CD4-positive, alpha-beta T cell treated with Interleukin-10 for 1 hour (primary cell): ENCODE data around the gene IL10RB.
"Not testable (repeated sequence)": the region's sequence is repeated elsewhere in the genome, so short reads cannot be mapped to it uniquely, and the experiment has no call there.

Experiments
- DNase-seq: peaks from one replicate; pipeline ENCODE4 v3.0.0-alpha.2; 2020

IL10RB gene

DNA sequence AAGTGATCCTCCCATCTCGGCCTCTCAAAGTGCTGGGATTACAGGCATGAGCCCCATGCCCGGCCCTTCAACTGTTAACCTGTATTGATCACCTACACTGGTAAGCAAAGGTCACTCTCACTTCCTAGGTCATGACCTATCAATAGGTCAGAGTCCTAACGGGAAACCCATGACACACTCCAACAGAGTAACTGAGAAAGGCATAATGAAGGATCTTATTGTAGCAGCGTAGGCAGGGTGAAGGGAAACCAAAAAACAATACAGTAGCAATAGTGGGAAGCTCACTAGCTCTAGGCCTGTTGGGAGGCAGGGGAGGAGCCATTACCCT lies 39.1 kb downstream of the IL10RB start:
- no peak for DNase-seq

- no peak for DNase-seq
Measured at GRCh38 chr21:33305938-33306337, 39.8 kb downstream of the IL10RB start.

GRCh38 chr21:33308586-33309490 lies 42.7 kb downstream of the IL10RB start:
- DNase-seq = peak; percentile 36

GRCh38 chr21:33309778-33310177 lies 43.6 kb downstream of the IL10RB start:
- no peak for DNase-seq

DNA sequence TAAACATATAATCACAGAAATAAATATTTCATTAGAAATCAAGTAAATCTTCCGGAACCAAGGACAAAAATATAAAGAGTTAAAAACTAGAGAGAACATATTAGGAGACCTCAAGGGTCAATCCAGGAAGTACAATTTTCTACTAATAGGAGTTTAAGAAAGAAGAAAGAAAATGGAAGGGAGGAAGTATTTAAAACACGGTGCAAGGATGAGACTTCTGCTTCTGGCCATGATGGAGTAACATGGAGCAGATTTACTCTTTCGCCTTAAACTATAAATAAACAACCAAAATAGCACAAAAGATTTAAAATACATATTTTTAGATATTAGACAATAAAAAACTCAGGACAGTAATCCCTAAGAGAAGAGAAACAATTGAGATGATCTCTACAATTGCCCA lies 46.0 kb downstream of the IL10RB start:
- DNase-seq = no peak

- no peak for DNase-seq
Measured at GRCh38 chr21:33313183-33313582, 47.0 kb downstream of the IL10RB start.

DNA sequence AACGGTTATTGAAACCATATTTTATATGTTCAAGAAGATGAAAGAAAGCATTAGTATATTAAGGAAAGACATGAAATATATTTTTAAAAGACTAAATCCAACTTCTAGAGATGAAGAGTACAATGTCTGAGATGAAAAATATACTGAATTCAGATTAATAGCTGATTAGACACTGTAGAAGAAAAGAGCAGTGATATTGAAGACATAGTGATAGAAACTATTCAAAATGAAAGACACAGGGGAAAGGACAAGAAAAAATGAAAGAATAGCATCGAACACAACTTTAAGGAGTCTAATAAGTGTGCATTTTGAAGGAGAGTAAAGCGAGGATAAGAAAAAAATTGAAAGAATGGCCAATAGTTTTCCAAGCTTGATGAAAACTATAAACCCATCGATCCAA lies 47.4 kb downstream of the IL10RB start:
- DNase-seq = no peak

DNA sequence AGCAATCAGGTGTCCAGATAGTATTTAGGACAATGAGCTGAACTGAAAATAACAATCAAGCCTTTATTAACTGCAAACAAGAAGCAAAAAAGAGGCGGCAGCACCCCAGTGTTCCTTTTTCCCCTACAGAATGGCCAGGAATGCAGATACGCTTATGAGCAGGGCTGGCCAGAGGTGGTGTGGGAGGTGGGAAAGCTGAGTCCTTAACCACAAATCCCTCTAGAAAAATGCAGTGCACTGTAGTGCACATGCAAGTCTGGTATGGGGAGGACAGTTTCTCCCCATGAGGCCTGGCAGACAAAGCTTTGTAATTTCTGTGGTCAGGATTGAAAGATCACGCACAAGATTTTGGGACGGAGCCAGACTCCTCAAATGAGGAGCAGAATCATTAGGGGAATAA lies 47.9 kb downstream of the IL10RB start:
- no peak for DNase-seq

DNA sequence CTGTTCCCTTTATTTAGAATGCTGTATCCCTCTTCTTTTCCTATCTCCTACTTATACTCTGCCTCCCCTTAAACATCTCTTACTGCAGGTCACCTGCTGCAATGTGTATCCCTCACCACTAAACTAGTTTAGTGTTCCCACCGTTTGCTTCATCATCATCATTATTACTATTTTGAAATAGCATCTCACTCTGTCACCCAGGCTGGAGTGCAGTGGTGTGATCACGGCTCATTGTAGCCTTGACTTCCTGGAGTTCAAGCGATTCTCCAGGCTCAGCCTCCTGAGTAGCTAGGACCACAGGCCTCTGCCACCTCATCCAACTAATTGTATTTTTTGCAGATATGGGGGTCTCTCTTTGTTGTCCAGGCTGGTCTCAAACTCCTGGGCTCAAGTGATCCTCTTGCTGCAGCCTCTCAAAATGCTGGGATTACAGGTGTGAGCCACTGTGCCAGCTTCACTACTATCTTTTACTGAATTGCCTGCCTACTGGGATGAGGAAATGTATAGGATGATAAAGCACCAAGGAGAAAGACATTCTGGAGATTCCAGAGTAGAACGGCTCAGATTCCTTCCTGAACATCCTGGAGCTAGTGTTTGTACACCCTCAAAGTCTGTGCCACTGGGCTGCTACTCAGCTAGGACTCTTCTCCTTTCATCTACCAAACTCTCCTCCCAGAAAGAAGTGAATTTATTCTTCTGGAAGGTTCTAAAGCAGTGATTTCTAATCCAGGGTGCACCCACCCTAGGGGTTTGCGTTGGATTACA lies 50.0 kb downstream of the IL10RB start:
- DNase-seq = no peak

GRCh38 chr21:33317145-33317544 lies 51.0 kb downstream of the IL10RB start:
- no peak for DNase-seq

- DNase-seq = no peak
Measured at GRCh38 chr21:33317786-33318486, 51.8 kb downstream of the IL10RB start.

GRCh38 chr21:33321005-33321404 lies 54.8 kb downstream of the IL10RB start:
- DNase-seq = peak; percentile 6

DNA sequence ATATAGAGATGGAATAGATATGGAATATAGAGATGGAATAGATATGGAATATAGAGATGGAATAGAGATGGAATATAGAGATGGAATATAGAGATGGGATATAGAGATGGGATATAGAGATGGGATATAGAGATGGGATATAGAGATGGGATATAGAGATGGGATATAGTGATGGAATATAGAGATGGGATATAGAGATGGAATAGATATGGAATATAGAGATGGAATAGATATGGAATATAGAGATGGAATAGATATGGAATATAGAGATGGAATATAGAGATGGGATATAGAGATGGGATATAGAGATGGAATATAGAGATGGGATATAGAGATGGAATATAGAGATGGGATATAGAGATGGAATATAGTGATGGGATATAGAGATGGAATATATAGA lies 57.4 kb downstream of the IL10RB start:
- DNase-seq = not testable (repeated sequence)

GRCh38 chr21:33324291-33325221 lies 58.4 kb downstream of the IL10RB start, which contains the start of gene IFNAR1:
TSS of gene IFNAR1 (plus strand) at chr21:33324970. CDS start at chr21:33325056, 86 bp downstream.
- peak; percentile 97 for DNase-seq

GRCh38 chr21:33325222-33326067 lies 59.3 kb downstream of the IL10RB start:
- peak; percentile 84 for DNase-seq

DNA sequence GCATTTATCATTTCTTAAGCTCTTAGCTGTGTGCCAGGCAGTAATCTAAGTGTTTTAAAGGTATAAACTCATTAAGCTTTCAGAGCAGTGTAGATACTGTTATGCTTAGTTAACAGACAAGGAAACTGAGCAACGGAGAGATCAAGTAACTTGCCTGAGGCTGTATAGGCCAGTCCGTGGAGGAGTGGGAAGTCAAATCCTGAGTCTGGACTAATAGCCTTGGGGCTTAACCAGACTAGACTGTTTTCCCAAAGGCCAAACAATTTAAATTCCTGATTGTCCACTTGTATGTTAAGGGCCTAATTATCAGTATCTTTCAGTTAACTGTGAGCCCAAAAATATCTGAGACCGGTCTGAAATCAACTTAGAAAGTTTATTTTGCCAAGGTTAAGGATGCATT lies 61.2 kb downstream of the IL10RB start:
- DNase-seq = no peak

- no peak for DNase-seq
Measured at GRCh38 chr21:33327792-33328433, 61.7 kb downstream of the IL10RB start.

GRCh38 chr21:33330726-33331125 lies 64.6 kb downstream of the IL10RB start:
- no peak for DNase-seq

GRCh38 chr21:33332143-33332542 lies 66.0 kb downstream of the IL10RB start:
- DNase-seq = peak; percentile 25

GRCh38 chr21:33334191-33334590 lies 68.0 kb downstream of the IL10RB start:
- no peak for DNase-seq

DNA sequence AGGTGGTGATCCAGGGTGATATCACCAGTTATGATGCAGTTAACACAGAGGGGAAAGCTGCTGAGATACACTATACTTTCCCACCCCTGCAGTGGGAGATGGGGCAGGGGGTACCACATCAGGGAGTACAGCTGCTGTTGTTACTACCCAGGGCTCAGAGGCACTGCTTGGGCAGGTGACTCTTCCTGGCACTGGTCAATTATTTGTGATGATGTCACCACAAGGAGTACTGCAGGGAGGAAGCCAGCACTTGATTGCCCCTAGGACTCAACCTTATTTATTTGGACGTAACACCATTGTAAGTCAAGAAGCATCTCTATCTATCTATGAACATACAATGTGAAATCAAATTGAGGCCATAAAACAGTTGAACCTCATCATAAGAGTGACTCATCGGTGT lies 68.7 kb downstream of the IL10RB start:
- no peak for DNase-seq
